Right hindlimb (tissue), 1 donor: ENCODE data around the gene HNRNPL.
"Not testable (repeated sequence)": the region's sequence is repeated elsewhere in the genome, so short reads cannot be mapped to it uniquely, and the experiment has no call there.

Experiments
- DNase-seq: peaks from one replicate; pipeline ENCODE4 v3.0.0-alpha.2; 2018

The HNRNPL gene

DNA sequence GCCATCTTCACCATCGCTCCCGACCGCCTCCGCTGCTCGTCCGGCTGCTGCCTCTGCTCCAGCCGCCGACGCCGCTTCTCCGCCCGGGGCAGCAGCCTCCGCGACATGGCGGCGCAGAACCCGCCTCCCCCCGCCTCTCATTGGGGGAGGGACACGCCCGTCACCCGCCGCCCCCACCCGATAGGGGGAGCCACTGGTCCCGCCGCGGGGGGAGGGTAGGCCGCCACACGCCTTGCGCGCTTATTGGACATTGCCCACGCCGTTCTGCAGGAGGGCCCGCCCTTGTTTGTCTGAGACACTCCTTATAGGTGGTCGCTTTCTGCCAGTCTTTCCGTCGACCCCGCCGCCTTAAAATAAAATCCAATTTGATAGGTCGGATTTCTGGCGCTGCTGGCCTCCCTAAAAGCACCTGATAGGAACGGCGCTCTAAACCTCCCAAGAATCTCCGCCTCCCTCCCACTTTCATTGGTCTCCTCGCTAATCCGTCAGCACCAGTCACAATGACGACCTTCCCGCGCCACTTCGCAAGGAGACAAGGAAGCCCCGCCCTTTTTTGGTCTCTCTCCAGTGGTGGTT lies at the start of gene HNRNPL:
Gene HNRNPL, minus strand, starts transcription at position 127 of the 576 bp plus-strand sequence. Its CDS starts 20 bp downstream, at position 107.
- no peak for DNase-seq

GRCh38 chr19:38898788-38899446 lies 49.1 kb upstream of the HNRNPL start:
- no peak for DNase-seq

GRCh38 chr19:38894968-38895367 lies 45.2 kb upstream of the HNRNPL start:
- no peak for DNase-seq

- peak; percentile 19 for DNase-seq
Measured at GRCh38 chr19:38893341-38893771, 43.6 kb upstream of the HNRNPL start.

GRCh38 chr19:38892841-38893240 lies 43.1 kb upstream of the HNRNPL start:
- no peak for DNase-seq

GRCh38 chr19:38891771-38892170 lies 42.0 kb upstream of the HNRNPL start:
- peak; percentile 50 for DNase-seq

DNA sequence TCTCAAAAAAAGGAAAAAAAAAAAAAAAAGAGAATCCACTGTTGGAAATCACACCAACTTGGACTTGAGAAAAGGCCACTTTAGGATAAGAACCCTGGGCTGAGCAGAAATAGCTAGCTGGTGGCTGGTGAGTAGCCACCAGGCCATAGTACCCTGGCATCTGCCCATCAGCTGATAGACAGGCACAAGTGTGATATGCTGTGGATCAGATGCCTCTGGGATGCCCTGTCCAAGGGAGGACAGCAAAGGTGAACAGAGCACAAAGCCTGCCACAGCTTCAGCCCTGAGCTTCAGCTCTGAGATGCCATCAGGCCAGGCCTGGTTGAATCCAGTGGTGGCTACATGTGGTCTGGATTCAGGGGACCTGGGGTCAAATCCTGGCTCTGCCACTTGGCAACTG lies 40.9 kb upstream of the HNRNPL start:
- no peak for DNase-seq

GRCh38 chr19:38889803-38890202 lies 40.0 kb upstream of the HNRNPL start:
- no peak for DNase-seq

DNA sequence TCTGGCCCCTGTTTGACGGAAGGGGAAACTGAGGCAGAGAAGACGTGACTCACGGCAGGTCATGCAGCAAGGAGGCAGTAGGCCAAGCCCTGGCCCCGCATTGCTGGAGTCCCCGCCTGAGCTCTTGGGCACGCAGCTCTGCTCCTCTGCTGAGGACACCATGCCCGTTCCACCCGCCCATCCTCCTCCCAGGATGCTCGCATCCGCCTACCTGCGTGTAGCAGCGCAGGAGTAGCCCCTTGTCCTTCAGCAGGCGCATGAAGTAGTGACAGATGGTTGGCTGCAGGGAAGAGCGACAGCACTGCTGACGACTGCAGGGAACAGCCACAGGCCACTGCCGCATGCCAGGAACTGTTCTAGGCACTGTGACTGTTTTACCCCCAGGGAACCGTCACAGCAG lies 39.1 kb upstream of the HNRNPL start:
- no peak for DNase-seq

DNA sequence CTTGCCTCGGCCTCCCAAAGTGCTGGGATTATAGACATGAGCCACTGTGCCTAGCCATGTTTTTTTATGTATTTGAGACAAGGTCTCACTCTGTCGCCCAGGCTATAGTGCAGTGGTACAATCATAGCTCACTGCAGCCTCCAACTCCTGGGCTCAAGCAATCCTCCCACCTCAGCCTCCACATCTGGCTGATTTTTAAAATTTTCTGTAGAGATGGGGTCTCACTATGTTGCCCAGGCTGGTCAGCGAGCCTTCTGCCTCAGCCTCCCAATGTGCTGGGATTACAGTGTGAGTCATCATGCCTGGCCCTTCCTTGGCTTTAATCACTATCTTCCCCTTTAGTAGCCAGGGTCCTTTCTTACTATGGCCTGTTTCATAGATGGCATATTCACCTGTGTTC lies 34.9 kb upstream of the HNRNPL start:
- not testable (repeated sequence) for DNase-seq

GRCh38 chr19:38883286-38883685 lies 33.5 kb upstream of the HNRNPL start:
- DNase-seq: no peak

- DNase-seq: no peak
Measured at GRCh38 chr19:38880882-38881609, 31.3 kb upstream of the HNRNPL start.

- no peak for DNase-seq
Measured at GRCh38 chr19:38880076-38880881, 30.5 kb upstream of the HNRNPL start.

DNA sequence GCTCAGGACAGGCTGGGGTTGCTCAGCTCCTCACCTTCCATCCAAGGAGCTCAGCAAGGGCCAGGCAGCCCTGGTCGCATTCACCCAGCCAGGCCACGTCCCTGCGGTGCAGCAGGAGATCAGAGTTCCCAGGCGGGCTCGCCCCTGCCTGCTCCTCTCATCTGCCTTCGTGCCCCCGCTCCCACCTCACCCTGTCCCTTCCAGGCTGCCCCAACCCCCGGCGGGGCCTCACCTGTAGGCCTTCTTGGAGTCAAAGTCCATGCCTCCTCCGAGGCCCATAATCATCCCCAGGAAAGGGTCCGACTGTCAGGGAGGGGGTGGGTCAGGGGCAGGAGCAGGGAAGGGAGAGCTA lies 29.6 kb upstream of the HNRNPL start:
- no peak for DNase-seq

DNA sequence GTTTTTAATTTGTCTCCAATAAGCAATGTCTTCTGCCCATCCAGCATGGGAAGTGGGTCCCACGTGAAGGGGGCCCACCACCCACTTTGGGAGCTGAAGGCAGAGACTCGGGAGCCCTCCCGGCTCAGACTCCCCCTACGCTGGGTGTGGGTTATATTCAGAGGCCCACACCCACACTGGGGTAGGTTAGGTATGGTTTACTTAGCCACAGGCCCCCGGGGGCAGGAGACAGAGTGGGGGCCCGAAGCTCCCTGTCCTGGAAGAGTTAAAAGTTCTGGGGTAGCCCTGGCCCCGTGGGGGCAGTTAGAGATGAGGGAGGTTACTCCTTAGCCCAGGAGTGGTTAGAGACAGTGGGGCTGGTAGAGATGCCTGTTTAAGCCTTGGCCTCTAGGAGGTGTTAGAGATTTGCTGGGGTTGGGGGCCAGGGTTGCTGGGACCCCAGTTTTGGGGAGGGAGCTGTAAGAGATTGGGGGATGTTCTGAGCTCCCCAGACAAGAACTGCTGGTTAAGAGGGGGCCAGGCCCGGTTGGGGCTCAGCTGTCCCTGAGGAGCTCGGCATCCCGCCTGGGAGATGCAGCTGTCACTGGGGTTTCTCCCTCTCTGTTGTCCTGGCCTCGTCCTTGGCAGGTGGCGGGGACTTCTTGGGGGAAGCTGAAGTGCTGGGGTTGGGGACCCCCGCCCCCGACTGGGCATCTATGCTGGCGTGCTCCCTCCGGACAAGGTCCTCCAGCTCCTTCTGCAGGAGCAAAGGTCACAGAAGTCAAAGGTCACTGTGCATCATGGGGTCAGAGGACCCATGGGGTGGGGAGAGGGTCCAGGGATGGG lies 29.0 kb upstream of the HNRNPL start:
- no peak for DNase-seq

GRCh38 chr19:38877781-38878574 lies 28.2 kb upstream of the HNRNPL start, which contains the start of gene RINL:
Gene RINL (minus strand): TSS chr19:38878275. CDS start chr19:38876742, 1,533 bp downstream.
- DNase-seq: no peak

DNA sequence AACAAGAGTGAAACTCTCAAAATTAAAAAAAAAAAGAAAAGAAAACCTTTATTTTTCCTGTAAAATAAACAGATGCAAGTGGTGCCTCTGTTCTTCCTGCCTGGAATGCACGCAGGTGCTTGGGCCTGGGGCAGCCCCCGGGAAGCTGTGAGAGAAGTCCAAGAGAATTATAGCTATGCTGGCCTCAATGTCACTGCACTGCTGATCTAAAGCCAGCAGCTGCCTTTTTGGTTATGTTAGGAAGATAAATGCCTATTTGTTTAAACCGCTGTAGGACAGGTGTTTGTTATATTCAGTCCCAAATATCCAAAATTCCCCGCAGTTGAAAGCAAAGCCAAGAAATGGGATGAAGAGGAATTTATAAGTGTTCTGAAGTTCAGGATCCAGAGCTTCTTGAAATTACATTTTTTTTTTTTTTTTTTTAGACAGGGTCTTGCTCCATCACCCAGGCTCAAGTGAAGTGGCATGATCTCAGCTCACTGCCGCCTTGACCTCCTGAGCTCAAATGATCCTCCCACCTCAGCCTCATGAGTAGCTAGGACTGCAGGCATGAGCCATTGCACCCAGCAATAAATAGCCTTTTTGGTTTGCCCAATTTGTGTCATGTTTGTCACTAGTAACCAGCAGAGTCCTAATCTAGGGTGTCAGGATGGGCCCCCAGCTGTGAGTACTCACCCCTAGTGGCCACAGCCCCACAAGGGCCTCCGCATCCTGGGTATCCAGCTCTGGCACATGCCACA lies 26.0 kb upstream of the HNRNPL start:
- DNase-seq: no peak

GRCh38 chr19:38873400-38873799 lies 23.6 kb upstream of the HNRNPL start:
- not testable (repeated sequence) for DNase-seq

DNA sequence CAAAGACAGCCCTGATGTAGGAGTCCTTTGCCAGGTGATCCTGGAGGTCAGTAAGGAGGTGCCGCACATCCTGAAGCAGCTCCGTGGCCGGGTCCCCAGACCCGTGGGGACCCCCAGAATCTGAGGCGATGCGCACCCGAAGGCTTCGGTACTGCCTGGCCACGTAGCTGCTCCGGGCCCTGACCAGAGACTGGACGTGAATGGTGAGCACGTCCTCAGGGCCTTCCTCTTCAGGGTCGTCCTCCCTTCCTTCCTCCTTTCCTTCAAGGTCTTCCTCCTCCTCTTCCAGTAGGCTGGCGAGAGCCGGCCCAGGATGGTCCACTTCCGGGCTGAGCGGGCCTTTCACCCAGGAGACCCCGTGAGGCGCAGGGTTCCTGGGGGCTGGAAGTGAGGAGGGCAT lies 20.8 kb upstream of the HNRNPL start:
- DNase-seq: no peak

DNA sequence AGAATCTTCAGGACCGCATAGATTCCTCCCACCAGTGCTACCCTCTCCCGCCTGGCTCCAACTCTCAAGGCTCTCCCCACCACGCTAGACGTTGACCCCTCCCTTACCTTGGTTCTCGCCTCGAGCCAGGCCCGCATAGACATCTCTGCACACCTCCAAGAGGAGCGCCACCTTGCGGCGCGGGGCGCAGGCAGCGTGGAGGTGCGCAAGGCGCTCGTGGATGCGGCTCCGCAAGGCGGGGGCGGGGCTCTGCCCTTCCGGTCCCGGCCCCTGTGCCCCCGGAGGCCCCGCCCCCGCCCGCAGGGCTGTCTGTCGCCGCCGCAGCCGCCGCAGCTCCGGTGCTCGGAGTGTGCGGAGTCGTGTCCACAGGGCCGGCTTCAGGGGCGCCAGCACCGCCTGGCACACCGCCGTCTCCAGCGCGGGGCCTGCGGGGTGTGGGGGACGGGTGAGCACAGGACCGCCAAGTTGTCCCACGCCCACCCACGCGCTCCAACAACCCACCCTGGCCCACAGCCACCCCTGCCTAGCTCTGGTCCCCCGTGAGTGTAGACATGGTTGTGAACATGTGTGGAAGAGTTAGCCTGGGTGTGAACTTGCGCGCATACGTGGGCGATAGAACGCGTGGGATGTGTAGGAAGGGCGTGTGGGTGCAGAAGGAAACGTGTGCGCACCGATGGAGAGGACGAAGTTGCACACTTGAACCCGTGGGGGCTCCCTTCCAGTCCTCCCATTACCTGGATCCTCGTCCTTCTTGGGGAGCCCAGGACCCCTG lies 20.2 kb upstream of the HNRNPL start:
- DNase-seq: peak; percentile 82
